AG09309 (cell line): ENCODE results near the gene SETBP1.

Experiments
- DNase-seq: peaks from one replicate; pipeline ENCODE4 v3.0.0-alpha.2; 2010; ENCODE audit warnings: low read depth
- H3K4me3 ChIP-seq: 2 replicates; pipeline ENCODE4 v1.5.1; 2011; ENCODE audit warnings: mild to moderate bottlenecking, low read depth, low read length, moderate library complexity; ENCODE audit not compliant: control insufficient read depth
- CTCF ChIP-seq: IDR thresholded peaks from 2 replicates; pipeline ENCODE4 v1.5.1; 2011; ENCODE audit warnings: mild to moderate bottlenecking, low read depth, low read length, inconsistent platforms; ENCODE audit not compliant: insufficient read depth, control insufficient read depth; ENCODE audit errors: missing control alignments

The SETBP1 gene

DNA sequence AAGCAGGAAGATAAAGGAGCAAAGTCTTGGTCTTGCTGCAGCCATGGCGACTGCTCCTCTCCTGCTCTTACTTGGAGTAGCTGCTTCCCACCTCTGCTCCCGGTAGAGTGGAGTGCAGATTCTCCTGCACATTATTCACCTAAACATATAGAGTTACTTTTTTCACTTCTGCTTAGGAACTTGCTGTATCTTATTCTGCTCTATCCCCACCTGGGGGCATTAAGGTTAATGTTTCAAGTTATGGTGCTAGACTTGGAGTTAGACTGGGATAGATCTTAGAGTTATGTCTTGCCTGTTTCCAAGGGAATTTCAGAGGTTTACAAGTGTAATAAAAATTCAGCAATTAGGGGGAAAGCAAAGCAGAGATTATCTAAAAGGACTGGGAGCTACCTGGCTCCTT is 144.2 kb downstream of the SETBP1 start:
- H3K4me3 ChIP-seq, result no peak overlapping the region
- no peak for DNase-seq
- no peak for TF ChIP-seq CTCF

DNA sequence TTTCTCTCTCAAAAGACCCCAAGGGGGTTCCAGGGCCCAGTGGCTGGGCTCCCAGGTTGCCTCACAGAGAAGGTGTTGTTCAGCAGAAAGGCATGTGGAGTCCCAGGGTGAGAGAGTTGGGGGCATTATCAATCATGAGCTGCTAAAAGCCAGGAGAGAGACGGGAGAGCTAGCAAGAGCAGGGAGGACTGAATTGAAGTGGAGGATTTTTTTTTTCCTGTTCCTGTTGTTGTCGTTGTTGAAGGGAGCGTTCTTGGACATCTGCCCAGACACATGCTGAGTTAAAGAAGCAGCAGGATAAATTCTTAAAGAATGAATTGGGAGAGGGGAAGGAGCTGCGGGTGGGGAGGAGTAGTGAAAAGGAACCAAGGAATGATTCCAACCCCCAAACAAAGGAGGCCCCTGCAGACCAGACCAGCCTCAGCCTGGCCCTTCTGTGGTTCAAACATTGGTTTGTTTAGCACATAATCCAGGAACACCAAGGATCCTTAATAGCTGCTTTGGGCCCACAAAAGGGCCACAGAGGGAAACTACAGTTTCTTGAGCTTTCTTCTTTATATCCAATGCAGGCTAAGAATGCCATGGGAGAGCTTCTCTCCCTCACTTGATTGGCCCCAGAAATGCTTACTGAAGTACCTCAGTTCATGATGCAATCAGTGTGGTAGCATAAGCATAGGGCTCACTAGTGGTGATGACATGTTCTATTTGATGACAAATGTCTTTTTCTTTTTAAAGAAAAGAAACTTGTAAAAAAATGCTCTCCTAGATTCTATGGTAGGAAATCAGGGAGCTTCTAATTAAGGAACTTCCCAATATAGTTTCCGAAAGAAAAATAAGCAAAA is 146.0 kb downstream of the SETBP1 start:
- TF ChIP-seq CTCF, result no peak
- H3K4me3 ChIP-seq, result no peak overlapping the region
- peak; percentile 68 for DNase-seq

GRCh38 chr18:44828080-44828479 is 147.4 kb downstream of the SETBP1 start:
- H3K4me3 ChIP-seq, result no peak overlapping the region
- no peak for TF ChIP-seq CTCF
- no peak for DNase-seq

DNA sequence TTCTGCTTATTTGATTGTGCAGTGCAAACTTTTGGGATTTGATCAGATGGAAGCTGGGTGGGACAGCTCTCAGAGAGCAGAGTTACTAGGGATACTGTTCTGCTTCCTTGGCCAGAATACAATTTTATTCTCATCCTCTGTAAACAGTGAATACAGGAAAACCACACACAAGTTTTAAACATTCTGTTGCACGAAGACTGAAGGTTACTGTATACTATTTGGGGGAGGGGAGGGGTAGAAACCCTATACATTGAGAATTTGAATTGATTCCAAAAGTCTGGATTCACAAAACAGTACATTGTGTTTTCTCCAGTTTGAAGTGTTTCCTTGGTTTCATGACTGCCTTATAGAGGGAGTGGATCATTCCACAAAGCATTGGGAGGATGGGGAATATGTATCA is 149.9 kb downstream of the SETBP1 start:
- TF ChIP-seq CTCF, result no peak
- no peak overlapping the region for H3K4me3 ChIP-seq
- no peak for DNase-seq

DNA sequence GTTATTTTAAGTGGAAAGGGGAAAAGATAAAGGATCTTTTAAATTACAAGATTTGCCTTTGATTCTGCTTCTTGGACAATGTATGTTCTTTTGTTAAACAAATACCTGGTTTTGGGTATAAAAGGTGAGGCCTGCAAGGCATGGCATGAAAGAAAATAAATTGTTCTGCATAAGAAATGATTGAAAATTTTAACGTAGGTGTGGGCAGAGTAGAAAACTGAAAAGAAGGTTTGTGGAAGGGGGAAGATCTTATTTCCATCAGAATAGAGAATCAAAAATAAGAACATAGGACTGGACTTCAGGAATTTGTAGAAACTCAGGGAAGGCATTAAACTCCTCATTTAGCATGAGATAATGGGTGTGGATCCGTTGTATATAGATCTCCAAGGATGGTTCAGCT is 153.1 kb downstream of the SETBP1 start:
- no peak for DNase-seq
- no peak overlapping the region for H3K4me3 ChIP-seq
- TF ChIP-seq CTCF, result no peak

DNA sequence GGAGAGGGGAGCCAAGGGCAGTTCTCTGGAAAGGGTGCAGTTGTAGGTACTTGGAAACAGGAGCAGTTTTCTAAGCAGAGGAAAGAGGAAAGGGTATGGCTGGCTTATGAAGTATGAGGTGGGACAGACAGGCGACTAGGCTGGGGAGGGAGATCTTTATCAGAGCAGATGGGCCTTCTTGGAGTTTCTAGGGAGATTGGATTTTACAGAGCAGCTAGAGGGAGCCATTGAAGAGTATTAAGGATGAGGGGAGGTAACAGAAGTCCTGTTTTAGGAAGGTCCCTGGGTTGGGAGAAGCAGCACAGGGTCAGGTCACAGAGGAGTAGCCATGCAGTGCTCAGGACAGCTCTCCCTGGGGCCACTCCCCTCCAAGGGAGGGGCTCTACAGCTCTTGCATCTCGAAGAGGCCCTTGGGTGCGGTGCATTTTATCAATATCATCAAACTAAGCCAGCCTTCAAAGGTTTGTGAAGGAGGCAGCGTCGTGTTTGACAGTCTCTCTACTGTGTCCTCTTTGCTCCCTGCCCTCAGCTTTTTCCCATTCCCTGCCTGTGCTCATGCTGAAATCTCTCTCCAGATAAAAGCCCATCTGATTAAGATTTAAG is 154.3 kb downstream of the SETBP1 start:
- no peak for TF ChIP-seq CTCF
- no peak overlapping the region for H3K4me3 ChIP-seq
- no peak for DNase-seq
